Middle frontal gyrus (tissue), 1 donor: ENCODE results near the gene OR14A16.

Source experiments
- DNase-seq: peaks from one replicate; pipeline ENCODE4 v3.0.0-alpha.2; 2015; ENCODE audit warnings: low spot score; ENCODE audit errors: extremely low spot score

Gene OR14A16

GRCh38 chr1:247769603-247770002, 54.3 kb downstream of the OR14A16 start:
- no peak for DNase-seq
